LNCaP clone FGC (cell line): ENCODE data around the gene DNAJC5G.
A peak's percentile ranks its signal among the peaks of the same experiment; 100 is the strongest.

Experiments
- DNase-seq: peaks from one replicate; pipeline ENCODE4 v3.0.0-alpha.2; 2011; ENCODE audit warnings: low read depth
- H3K4me3 ChIP-seq: 2 replicates; pipeline ENCODE4 v1.5.1; 2011; ENCODE audit warnings: mild to moderate bottlenecking, low read depth, low read length, control low read depth
- TF ChIP-seq, protein P1 (sequence below): IDR thresholded peaks from 2 replicates; pipeline ENCODE4 v1.5.1; 2012; ENCODE audit warnings: mild to moderate bottlenecking; ENCODE audit not compliant: control insufficient read depth, insufficient read depth; ENCODE audit errors: extremely low read depth

Gene DNAJC5G

DNA sequence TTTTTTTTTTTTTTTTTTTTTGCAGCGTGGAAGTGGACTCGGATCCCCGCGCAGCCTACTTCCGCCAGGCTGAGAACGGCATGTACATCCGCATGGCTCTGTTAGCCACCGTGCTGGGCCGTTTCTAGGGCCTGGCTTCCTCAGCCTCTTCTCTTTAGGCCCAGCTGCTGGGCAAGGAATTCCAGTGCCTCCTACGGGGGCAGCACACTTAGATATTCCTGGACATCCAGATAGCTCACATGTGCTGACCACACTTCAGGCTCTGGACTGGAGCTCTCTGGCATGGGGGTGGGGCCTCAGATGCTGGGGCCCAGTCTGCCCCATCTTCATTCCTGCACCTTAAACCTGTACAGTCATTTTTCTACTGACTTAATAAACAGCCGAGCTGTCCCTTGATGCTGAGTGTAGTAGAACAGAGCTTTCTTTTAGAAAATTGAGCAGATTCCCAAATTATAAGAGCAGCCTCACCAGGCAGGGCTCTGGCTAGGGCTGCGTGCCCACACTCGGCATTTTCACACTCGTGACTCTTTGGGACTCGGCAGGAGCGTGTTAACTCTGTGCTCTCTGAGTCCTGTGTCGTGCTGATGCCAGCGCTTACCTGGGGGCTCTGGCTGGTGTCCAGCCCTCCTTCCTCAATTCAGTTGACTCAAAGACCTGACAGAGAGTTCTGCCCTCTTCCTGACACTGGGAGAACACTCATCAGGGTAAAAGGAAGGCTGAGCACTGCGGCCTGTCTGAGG, 31.7 kb upstream of the DNAJC5G start:
- no peak overlapping the region for H3K4me3 ChIP-seq
- no peak for DNase-seq
- TF ChIP-seq, protein P1, sequence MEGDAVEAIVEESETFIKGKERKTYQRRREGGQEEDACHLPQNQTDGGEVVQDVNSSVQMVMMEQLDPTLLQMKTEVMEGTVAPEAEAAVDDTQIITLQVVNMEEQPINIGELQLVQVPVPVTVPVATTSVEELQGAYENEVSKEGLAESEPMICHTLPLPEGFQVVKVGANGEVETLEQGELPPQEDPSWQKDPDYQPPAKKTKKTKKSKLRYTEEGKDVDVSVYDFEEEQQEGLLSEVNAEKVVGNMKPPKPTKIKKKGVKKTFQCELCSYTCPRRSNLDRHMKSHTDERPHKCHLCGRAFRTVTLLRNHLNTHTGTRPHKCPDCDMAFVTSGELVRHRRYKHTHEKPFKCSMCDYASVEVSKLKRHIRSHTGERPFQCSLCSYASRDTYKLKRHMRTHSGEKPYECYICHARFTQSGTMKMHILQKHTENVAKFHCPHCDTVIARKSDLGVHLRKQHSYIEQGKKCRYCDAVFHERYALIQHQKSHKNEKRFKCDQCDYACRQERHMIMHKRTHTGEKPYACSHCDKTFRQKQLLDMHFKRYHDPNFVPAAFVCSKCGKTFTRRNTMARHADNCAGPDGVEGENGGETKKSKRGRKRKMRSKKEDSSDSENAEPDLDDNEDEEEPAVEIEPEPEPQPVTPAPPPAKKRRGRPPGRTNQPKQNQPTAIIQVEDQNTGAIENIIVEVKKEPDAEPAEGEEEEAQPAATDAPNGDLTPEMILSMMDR, result no peak

DNA sequence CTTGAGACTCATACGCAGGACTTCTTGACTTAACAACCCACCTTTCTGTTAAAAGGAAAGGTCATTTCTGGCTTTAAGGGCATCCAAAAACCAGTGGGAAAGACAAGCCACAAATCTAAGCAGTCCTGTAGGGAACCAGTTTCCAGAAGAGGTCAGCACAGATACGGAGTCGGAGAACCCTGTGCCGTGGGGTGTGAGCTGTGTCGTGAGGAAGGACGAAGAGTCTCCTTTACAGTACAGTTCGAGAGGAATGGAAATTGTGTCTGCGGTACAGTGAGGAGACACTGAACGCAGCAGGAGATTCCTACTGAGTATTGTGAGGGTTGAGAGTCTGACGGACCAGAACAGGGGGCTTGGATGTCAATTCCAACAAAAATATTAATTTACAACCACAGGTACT, 30.1 kb upstream of the DNAJC5G start:
- DNase-seq, result no peak
- TF ChIP-seq, protein P1, result no peak
- H3K4me3 ChIP-seq, result no peak overlapping the region

DNA sequence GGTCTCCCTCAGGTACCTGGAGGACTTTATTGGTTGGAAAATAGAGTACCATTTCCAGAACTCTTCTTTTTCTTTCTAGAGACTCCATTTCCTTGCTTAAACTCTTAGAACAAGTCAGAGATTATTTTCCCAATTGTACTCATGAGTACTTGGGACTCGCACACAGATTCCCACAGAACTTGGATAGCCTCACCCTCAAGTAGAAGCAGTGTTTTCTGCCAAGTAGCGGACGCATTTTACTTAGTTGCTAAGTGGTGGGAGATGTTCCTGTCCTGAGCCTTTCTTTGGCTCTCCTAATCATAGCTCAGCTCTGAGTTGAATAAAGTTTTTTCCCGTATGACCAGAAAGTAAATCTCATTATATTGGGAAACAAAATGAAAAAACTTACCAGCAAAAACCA, 29.6 kb upstream of the DNAJC5G start:
- H3K4me3 ChIP-seq, result no peak overlapping the region
- DNase-seq, result no peak

DNA sequence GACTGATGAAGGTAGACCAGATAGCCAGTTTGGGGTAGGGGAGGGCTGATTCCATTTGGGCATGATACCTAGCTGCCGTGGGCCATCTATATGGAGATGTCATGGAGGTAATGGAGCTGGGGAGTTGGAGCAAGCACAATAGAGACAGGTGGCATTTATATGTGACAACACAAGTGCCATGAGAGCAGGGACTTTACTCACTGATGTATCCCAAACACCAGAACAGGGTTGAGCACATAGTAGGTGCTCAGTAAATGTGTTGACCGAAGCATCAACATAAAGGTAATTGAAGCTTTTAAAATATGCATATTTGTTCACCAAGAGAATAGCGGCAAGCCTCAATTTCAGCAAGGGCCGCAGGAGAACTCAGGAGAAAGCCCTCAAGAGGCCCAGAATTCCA, 27.3 kb upstream of the DNAJC5G start:
- no peak for DNase-seq
- no peak overlapping the region for H3K4me3 ChIP-seq
- TF ChIP-seq, protein P1, result no peak

More for the DNA sequence above, 29.6 kb upstream of the DNAJC5G start:
- TF ChIP-seq, protein P1, result no peak

DNA sequence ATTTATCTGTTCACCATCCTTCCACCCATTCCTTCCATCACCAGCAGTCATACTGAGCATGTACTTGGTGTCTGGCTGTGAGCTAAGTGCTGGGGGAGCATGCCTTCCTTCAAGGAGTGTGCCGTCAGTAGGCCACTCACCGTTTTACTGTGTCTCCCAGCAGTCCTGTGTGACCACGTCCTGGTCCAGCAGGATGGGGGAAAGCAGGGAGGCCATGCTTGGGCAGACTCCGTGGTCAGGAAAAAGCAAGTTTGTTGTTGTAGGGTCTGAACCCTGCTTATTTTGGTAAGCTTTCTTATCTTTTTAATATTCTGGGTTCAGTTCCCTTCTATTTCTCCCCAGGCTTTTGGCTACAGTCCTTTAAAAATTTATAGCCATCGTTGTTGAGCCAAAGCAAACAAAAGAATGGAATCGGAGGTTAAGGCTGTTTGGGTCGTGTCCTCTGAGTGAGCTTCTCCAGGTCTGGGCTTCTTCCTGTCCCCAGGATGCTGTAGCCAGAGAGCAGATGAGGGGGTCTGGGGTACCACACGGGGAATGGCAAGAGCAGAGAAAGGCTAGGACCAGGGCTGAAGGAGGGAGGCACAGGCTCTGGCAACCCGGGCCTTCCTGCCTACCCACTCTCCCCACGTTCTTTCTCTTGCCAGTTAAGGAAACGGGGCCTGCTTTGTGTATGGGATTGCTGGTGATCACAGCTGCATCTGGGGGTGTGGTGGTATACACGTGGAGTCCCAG, 25.9 kb upstream of the DNAJC5G start:
- TF ChIP-seq, protein P1, result no peak
- no peak overlapping the region for H3K4me3 ChIP-seq
- peak; percentile 27 for DNase-seq

DNA sequence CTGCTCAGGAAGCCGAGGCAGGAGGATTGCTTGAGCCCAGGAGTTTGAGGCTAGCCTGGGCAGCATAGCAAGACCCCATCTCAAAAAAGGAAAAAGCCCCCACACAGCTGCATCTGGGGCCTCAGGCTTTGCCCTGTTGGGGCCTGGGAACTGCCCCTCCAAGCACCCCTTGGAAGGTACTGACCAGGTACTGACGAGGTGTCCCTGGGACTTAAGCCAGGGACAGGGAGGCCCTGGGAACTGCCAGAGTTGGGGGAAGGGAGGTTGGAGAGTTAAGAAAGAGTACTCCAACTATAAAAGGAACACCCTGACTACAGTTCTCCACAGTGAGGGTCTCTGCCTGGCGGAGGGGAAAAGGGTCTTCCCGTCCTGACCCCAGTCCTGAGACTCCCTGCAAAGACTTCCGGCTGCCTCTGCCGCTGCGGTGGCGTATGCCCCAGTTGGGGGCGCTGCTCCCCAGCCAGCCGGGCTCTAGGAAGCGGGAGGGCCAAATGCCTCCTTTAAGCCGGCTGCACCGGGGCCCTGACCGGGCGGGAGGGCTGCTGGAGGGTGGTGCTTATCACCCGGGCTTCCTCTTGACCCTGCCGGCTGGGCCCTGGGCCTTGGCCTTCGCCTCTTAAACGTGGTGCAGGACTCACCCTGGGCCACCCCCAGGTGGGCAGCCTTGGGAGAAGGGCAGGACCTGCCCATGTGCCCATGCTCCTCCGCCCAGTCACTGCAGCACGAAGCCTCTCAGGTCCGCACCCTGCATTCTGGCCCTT, 25.2 kb upstream of the DNAJC5G start:
- TF ChIP-seq, protein P1, result peak; percentile 53
- H3K4me3 ChIP-seq, result no peak overlapping the region
- DNase-seq, result no peak
